ENCODE results near the gene ASB15.

GRCh38 chr7:123675181-123675473 lies 73.5 kb downstream of the ASB15 start:
- TF ChIP-seq EP300 (IDR thresholded peaks at IDR 0.05; ENCODE audit: borderline replicate concordance), result no peak
- TF ChIP-seq TAF1 (IDR thresholded peaks at IDR 0.05; ENCODE audit: low read depth), result no peak
- TF ChIP-seq EGR1 (IDR thresholded peaks at IDR 0.05), result no peak
- TF ChIP-seq CREB1 (IDR thresholded peaks at IDR 0.05; ENCODE audit: low read depth), result no peak
- TF ChIP-seq, protein P1, sequence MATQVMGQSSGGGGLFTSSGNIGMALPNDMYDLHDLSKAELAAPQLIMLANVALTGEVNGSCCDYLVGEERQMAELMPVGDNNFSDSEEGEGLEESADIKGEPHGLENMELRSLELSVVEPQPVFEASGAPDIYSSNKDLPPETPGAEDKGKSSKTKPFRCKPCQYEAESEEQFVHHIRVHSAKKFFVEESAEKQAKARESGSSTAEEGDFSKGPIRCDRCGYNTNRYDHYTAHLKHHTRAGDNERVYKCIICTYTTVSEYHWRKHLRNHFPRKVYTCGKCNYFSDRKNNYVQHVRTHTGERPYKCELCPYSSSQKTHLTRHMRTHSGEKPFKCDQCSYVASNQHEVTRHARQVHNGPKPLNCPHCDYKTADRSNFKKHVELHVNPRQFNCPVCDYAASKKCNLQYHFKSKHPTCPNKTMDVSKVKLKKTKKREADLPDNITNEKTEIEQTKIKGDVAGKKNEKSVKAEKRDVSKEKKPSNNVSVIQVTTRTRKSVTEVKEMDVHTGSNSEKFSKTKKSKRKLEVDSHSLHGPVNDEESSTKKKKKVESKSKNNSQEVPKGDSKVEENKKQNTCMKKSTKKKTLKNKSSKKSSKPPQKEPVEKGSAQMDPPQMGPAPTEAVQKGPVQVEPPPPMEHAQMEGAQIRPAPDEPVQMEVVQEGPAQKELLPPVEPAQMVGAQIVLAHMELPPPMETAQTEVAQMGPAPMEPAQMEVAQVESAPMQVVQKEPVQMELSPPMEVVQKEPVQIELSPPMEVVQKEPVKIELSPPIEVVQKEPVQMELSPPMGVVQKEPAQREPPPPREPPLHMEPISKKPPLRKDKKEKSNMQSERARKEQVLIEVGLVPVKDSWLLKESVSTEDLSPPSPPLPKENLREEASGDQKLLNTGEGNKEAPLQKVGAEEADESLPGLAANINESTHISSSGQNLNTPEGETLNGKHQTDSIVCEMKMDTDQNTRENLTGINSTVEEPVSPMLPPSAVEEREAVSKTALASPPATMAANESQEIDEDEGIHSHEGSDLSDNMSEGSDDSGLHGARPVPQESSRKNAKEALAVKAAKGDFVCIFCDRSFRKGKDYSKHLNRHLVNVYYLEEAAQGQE (IDR thresholded peaks at IDR 0.05; ENCODE audit: low read depth), result no peak
- no peak for TF ChIP-seq YY1 (IDR thresholded peaks at IDR 0.05; ENCODE audit: low read depth)
- TF ChIP-seq CEBPB (IDR thresholded peaks at IDR 0.05), result no peak
- no peak for TF ChIP-seq RAD21 (IDR thresholded peaks at IDR 0.05; ENCODE audit: low read depth)
- TF ChIP-seq FOXM1 (IDR thresholded peaks at IDR 0.05; ENCODE audit: borderline replicate concordance, low read depth), result no peak
- no peak for TF ChIP-seq TEAD4 (IDR thresholded peaks at IDR 0.05)
- no peak for TF ChIP-seq ZBTB7A (IDR thresholded peaks at IDR 0.05; ENCODE audit: low read depth)
- no peak for TF ChIP-seq MAX (IDR thresholded peaks at IDR 0.05)
- no peak for TF ChIP-seq NFIC (IDR thresholded peaks at IDR 0.05)

Data from Ishikawa (cell line).